Measurements from ENCODE around the gene BNC2.

- no peak for TF ChIP-seq CTCF (conservative IDR thresholded peaks at IDR 0.05; ENCODE audit: low read length)
- TF ChIP-seq EZH2phosphoT487 (IDR thresholded peaks at IDR 0.05; ENCODE audit: borderline replicate concordance), result no peak
Measured at GRCh38 chr9:16412740-16413139, 457.7 kb downstream of the BNC2 start.

Data from Loucy (cell line).